IMR-90 (cell line): Measurements from ENCODE around the gene AKIP1. TPM values are rescaled to one million over a fixed set of nuclear protein-coding genes. Genes with fewer than 3 reads are reported as not detected.
"Not testable (repeated sequence)": the region's sequence is repeated elsewhere in the genome, so short reads cannot be mapped to it uniquely, and the experiment has no call there.

Experiments
- ATAC-seq: fragments of 200-7000 bp; cut with Tn5 transposase; 2 replicates; pipeline ENCODE4 v1.9.1; 2020; ENCODE audit warnings: low read depth, mild to moderate bottlenecking, moderate library complexity
- BruUV-seq: library from RNA; stranded (reverse); fragments of 400-500 nt; replicated peaks from 2 replicates; lab custom pipeline; 2021; lab: Mats Ljungman, UMichigan
- CTCF ChIA-PET: fragments of 300-600 bp; formaldehyde crosslinking; extraction: SDS; loops from one replicate; lab custom pipeline; 2021; ENCODE audit warnings: antibody characterized with exemption; lab: Yijun Ruan, JAX
- POLR2A ChIA-PET: fragments of 300-600 bp; sonication (Branson Sonifier 250); formaldehyde crosslinking; loops from one replicate; lab custom pipeline; 2022; ENCODE audit warnings: antibody characterized with exemption; ENCODE audit not compliant: unreplicated experiment; lab: Charles Lee
- DNase-seq: peaks from one replicate; pipeline ENCODE4 v3.0.0; 2013
- H2AFZ ChIP-seq: replicated peaks from 2 replicates; pipeline ENCODE3; 2013; ENCODE audit warnings: low read length, mild to moderate bottlenecking; ENCODE audit not compliant: poor library complexity
- H2AK5ac ChIP-seq: 2 replicates; pipeline ENCODE4 v1.6.1; 2013; ENCODE audit warnings: low read depth, low read length, inconsistent platforms
- H2AK9ac ChIP-seq: replicated peaks from 2 replicates; pipeline ENCODE3; 2013; ENCODE audit warnings: mild to moderate bottlenecking, low read depth, low read length, moderate library complexity; ENCODE audit not compliant: poor library complexity
- H2BK120ac ChIP-seq: 2 replicates; pipeline ENCODE4 v1.6.1; 2013; ENCODE audit warnings: low read depth, low read length, inconsistent platforms
- H2BK15ac ChIP-seq: 3 replicates; pipeline ENCODE4 v1.6.1; 2013; ENCODE audit warnings: low read depth, low read length, inconsistent platforms
- H2BK20ac ChIP-seq: 2 replicates; pipeline ENCODE4 v1.6.1; 2013; ENCODE audit warnings: low read depth, mild to moderate bottlenecking, inconsistent platforms, low read length, moderate library complexity
- H2BK5ac ChIP-seq: 2 replicates; pipeline ENCODE4 v1.6.1; 2013; ENCODE audit warnings: mild to moderate bottlenecking, low read depth, low read length, inconsistent platforms; ENCODE audit not compliant: poor library complexity, severe bottlenecking
- H3K14ac ChIP-seq: replicated peaks from 2 replicates; pipeline ENCODE4 v1.6.1; 2013; ENCODE audit warnings: low read depth, low read length, inconsistent platforms
- H3K18ac ChIP-seq: 2 replicates; pipeline ENCODE4 v1.6.1; 2013; ENCODE audit warnings: low read depth, low read length, control low read depth
- H3K23ac ChIP-seq: 2 replicates; pipeline ENCODE4 v1.6.1; 2013; ENCODE audit warnings: low read depth, low read length, inconsistent platforms
- H3K27ac ChIP-seq: 2 replicates; pipeline ENCODE4 v1.5.1; 2013; ENCODE audit warnings: mild to moderate bottlenecking, control low read depth, low read length; ENCODE audit not compliant: insufficient read depth
- H3K27me3 ChIP-seq: 2 replicates; pipeline ENCODE4 v1.6.1; 2013; ENCODE audit warnings: low read length; ENCODE audit not compliant: control insufficient read depth, insufficient read depth
- H3K36me3 ChIP-seq: 2 replicates; pipeline ENCODE4 v1.6.1; 2013; ENCODE audit warnings: low read length, mixed read lengths; ENCODE audit not compliant: control insufficient read depth, insufficient read depth
- H3K4ac ChIP-seq: 2 replicates; pipeline ENCODE4 v1.6.1; 2013; ENCODE audit warnings: low read depth, low read length, inconsistent platforms
- H3K4me1 ChIP-seq: 2 replicates; pipeline ENCODE4 v1.6.1; 2013; ENCODE audit warnings: low read length, mixed read lengths; ENCODE audit not compliant: control insufficient read depth, insufficient read depth
- H3K4me2 ChIP-seq: 2 replicates; pipeline ENCODE4 v1.6.1; 2013; ENCODE audit warnings: low read depth, mild to moderate bottlenecking, control low read depth, low read length, moderate library complexity
- H3K4me3 ChIP-seq: 2 replicates; pipeline ENCODE4 v1.5.1; 2013; ENCODE audit warnings: low read depth, mild to moderate bottlenecking, control low read depth, low read length, moderate library complexity; ENCODE audit not compliant: insufficient read depth
- H3K56ac ChIP-seq: 2 replicates; pipeline ENCODE4 v1.6.1; 2013; ENCODE audit warnings: low read length, inconsistent platforms; ENCODE audit not compliant: insufficient read depth; ENCODE audit errors: extremely low read depth
- H3K79me1 ChIP-seq, 2 experiments: 2 replicates each; pipeline ENCODE4 v1.6.1; 2013; ENCODE audit warnings: low read length in 2 of 2, inconsistent platforms in 1 of 2, low read depth in 1 of 2
- H3K9ac ChIP-seq: 2 replicates; pipeline ENCODE4 v1.6.1; 2013; ENCODE audit warnings: low read depth, low read length, control low read depth
- H3K9me1 ChIP-seq: 2 replicates; pipeline ENCODE4 v1.6.1; 2013; ENCODE audit warnings: low read length, inconsistent platforms; ENCODE audit not compliant: insufficient read depth
- H3K9me3 ChIP-seq: 2 replicates; pipeline ENCODE4 v1.6.1; 2013; ENCODE audit warnings: low read length; ENCODE audit not compliant: control insufficient read depth, insufficient read depth
- H4K20me1 ChIP-seq: 2 replicates; pipeline ENCODE4 v1.6.1; 2013; ENCODE audit warnings: low read length, inconsistent platforms; ENCODE audit not compliant: insufficient read depth
- H4K5ac ChIP-seq: 2 replicates; pipeline ENCODE4 v1.6.1; 2013; ENCODE audit warnings: mild to moderate bottlenecking, low read depth, low read length, control low read depth
- H4K8ac ChIP-seq, 2 experiments: 2 replicates each; pipeline ENCODE4 v1.6.1; 2013; ENCODE audit warnings: low read depth in 2 of 2, low read length in 2 of 2, control low read depth in 1 of 2, inconsistent platforms in 1 of 2
- H4K91ac ChIP-seq: 2 replicates; pipeline ENCODE4 v1.6.1; 2013; ENCODE audit warnings: low read depth, low read length, inconsistent platforms; ENCODE audit not compliant: insufficient read depth
- CEBPB ChIP-seq: IDR thresholded peaks from 2 replicates; pipeline ENCODE4 v1.6.1; 2012; ENCODE audit warnings: low read depth, low read length, improper control_type of control experiment
- RCOR1 ChIP-seq: IDR thresholded peaks from 2 replicates; pipeline ENCODE4 v1.6.1; 2012; ENCODE audit warnings: mild to moderate bottlenecking, low read length, improper control_type of control experiment; ENCODE audit not compliant: insufficient replicate concordance
- WGBS, 2 experiments: methylation state at CpG; one replicate each; pipeline versions ENCODE4 v1.1.5 to v1.1.7; 2013; ENCODE audit warnings: missing lambda C conversion rate in 2 of 2; ENCODE audit not compliant: insufficient read length in 1 of 2; ENCODE audit errors: extremely low coverage in 2 of 2; 5-methylcytosine and 5-hydroxymethylcytosine counted together
- dilution Hi-C: fragments of 300-500 bp; cut with HindIII; formaldehyde crosslinking; loops from one replicate; pipeline ENCODE4 v1.14.3; 2018; ENCODE audit warnings: low sequenced_read_pairs; ENCODE audit not compliant: unreplicated experiment
- in situ Hi-C: fragments of 300-500 bp; cut with MboI; formaldehyde crosslinking; loops from 3 replicates; pipeline ENCODE4 v1.14.3; 2019; ENCODE audit warnings: low sequenced_read_pairs, inconsistent platforms, mixed read lengths
- intact Hi-C: fragments of 100-400 bp; cut with micrococcal nuclease; formaldehyde crosslinking; loops from 2 replicates; pipeline ENCODE4 v1.10.0; 2022
- polyA plus RNA-seq, 3 experiments: library from polyadenylated mRNA; depleted of rRNA; stranded (reverse); fragments of >200 nt; gene quantifications; 2 replicates each; pipeline ENCODE4 v1.2.3, GENCODE V29; 2012; ENCODE audit warnings: low replicate concordance in 1 of 3
- total RNA-seq: library from RNA; depleted of rRNA; stranded (reverse); fragments of >200 nt; gene quantifications from 2 replicates; pipeline ENCODE4 v1.2.3, GENCODE V29; 2012

The AKIP1 gene
- total and polyA plus RNA-seq, 2 of the 4 experiments (the other 2 are of a cell fraction): 33.9 to 36.0 TPM

- no peak overlapping the region for H4K5ac ChIP-seq
- no peaks in the 10 kb centered on the region for H3K27me3 ChIP-seq
- in situ Hi-C loops: no loop called here
- H4K8ac ChIP-seq: no peak overlapping the region
- H3K4me1 ChIP-seq: no peaks in the 10 kb centered on the region
- H3K23ac ChIP-seq: no peak overlapping the region
- H3K79me1 ChIP-seq: no peaks in the 10 kb centered on the region
- no peak overlapping the region for H3K56ac ChIP-seq
- H3K18ac ChIP-seq: no peak overlapping the region
- no peak overlapping the region for H2BK5ac ChIP-seq
- H2BK120ac ChIP-seq: no peak overlapping the region
- BruUV-seq: no TSS peak
- H3K4me3 ChIP-seq: no peak overlapping the region
- H3K4ac ChIP-seq: no peak overlapping the region
- no peak for ATAC-seq
- H3K4me2 ChIP-seq: no peak overlapping the region
- intact Hi-C loops: no loop called here
- no peak for DNase-seq
- H3K36me3 ChIP-seq: no peaks in the 10 kb centered on the region
- H2BK15ac ChIP-seq: no peak overlapping the region
- H4K20me1 ChIP-seq: no peaks in the 10 kb centered on the region
- H3K9me3 ChIP-seq: no peaks in the 10 kb centered on the region
- WGBS, 2 experiments: no CpG with 5 or more reads among the region's 2 CpGs
- dilution Hi-C loops: no loop called here
- no peak overlapping the region for H3K9ac ChIP-seq
- H3K27ac ChIP-seq: no peak overlapping the region
- no peak overlapping the region for H2AFZ ChIP-seq
- no peak for TF ChIP-seq RCOR1
- TF ChIP-seq CEBPB: peak; percentile 75
- no peaks in the 10 kb centered on the region for H3K9me1 ChIP-seq
- no peak overlapping the region for H2AK9ac ChIP-seq
- ChIA-PET POLR2A (no interaction called here), CTCF (interaction anchor here (0.7 kb wide), 1 partner anchor 103 kb away, joined by 3 read pairs; no protein-coding TSS in a partner anchor)
- peak overlapping the region; percentile 48; the same call in 1 of the 2 replicates for H2AK5ac ChIP-seq
- H3K14ac ChIP-seq: no peak overlapping the region; the same call in 1 of the 2 replicates
- no peak overlapping the region for H4K91ac ChIP-seq
- no peak overlapping the region for H2BK20ac ChIP-seq
Observed at GRCh38 chr11:8878771-8879170, 32.2 kb upstream of the AKIP1 start.

GRCh38 chr11:8881585-8881984 lies 29.4 kb upstream of the AKIP1 start:
- H2BK20ac ChIP-seq, H3K79me1 ChIP-seq, H3K9me3 ChIP-seq, H3K14ac ChIP-seq, H2AFZ ChIP-seq, H3K18ac ChIP-seq, in situ Hi-C loops, H3K23ac ChIP-seq, H3K4ac ChIP-seq, H3K9me1 ChIP-seq, H3K56ac ChIP-seq, H4K91ac ChIP-seq, H2BK5ac ChIP-seq, H3K36me3 ChIP-seq, H4K20me1 ChIP-seq, H4K8ac ChIP-seq, H4K5ac ChIP-seq, H3K9ac ChIP-seq, DNase-seq, H3K27ac ChIP-seq, BruUV-seq, dilution Hi-C loops, H3K4me3 ChIP-seq, ATAC-seq, H2BK15ac ChIP-seq, H3K4me1 ChIP-seq, H2BK120ac ChIP-seq, intact Hi-C loops, POLR2A ChIA-PET, H2AK5ac ChIP-seq, H3K4me2 ChIP-seq, H3K27me3 ChIP-seq, H2AK9ac ChIP-seq: not testable (repeated sequence)
- WGBS, 2 experiments: 89% methylated on average over 4 of the region's 7 CpGs; no CpG with 5 or more reads in 1 of the 2 experiments
- CTCF ChIA-PET: interaction anchor here (0.6 kb wide), 1 partner anchor 120 kb away, joined by 3 read pairs; no protein-coding TSS in a partner anchor
